Adipocyte (in vitro differentiated cells): ENCODE data around the gene ROBO1.
"Not testable (repeated sequence)": the region's sequence is repeated elsewhere in the genome, so short reads cannot be mapped to it uniquely, and the experiment has no call there.

Source experiments
- DNase-seq: peaks from one replicate; pipeline ENCODE4 v3.0.0-alpha.2; 2015; ENCODE audit warnings: low read depth
- H3K27me3 ChIP-seq: replicated peaks from 2 replicates; pipeline ENCODE4 v1.7.0; 2013; ENCODE audit warnings: mild to moderate bottlenecking, low read length, moderate library complexity; ENCODE audit not compliant: control insufficient read depth, insufficient read depth
- H3K36me3 ChIP-seq: 2 replicates; pipeline ENCODE4 v1.7.0; 2013; ENCODE audit warnings: low read length, mild to moderate bottlenecking, moderate library complexity; ENCODE audit not compliant: control insufficient read depth, insufficient read depth, severe bottlenecking
- H3K4me1 ChIP-seq: 2 replicates; pipeline ENCODE4 v1.7.0; 2013; ENCODE audit warnings: mild to moderate bottlenecking, low read length, moderate library complexity; ENCODE audit not compliant: control insufficient read depth, insufficient read depth
- H3K4me3 ChIP-seq: 2 replicates; pipeline ENCODE4 v1.7.0; 2013; ENCODE audit warnings: mild to moderate bottlenecking, low read length, moderate library complexity
- H3K9ac ChIP-seq: 2 replicates; pipeline ENCODE4 v1.7.0; 2013; ENCODE audit warnings: mild to moderate bottlenecking, low read length, moderate library complexity
- H3K9me3 ChIP-seq: 2 replicates; pipeline ENCODE4 v1.7.0; 2013; ENCODE audit warnings: mild to moderate bottlenecking, low read length, moderate library complexity; ENCODE audit not compliant: control insufficient read depth

The ROBO1 gene

GRCh38 chr3:78888635-78889034, 879.2 kb downstream of the ROBO1 start:
- DNase-seq: no peak
- H3K27me3 ChIP-seq: no peaks in the 10 kb centered on the region

DNA sequence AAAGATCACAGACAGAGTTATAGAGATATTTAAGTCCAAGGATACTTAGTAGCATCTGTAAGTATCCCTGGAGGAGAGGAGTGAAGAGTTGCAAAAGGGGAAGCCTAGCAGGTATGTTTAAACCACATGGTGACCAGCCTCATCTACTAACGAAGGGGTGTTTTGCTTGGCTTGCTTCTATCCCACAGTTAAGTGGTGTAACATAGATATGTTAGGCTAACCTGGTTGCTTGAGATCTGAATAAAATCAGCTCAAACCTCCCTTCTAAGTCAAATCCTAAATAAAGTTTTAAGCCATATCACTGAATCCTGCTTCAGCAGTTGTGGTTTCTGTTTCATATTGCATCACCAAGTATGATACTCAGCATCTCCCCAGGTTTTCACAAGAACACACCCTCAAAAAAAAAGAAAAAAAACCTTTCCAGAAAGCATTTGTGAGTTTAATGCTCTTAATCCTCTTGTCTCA, 880.2 kb downstream of the ROBO1 start:
- H3K4me3 ChIP-seq: no peak overlapping the region
- peak; percentile 69 for DNase-seq
- no peaks in the 10 kb centered on the region for H3K27me3 ChIP-seq
- no peaks in the 10 kb centered on the region for H3K9me3 ChIP-seq
- no peak overlapping the region for H3K9ac ChIP-seq
- peaks cover 4% of the 10 kb centered on the region for H3K4me1 ChIP-seq
- H3K36me3 ChIP-seq: no peaks in the 10 kb centered on the region

More at GRCh38 chr3:78888635-78889034, 879.2 kb downstream of the ROBO1 start:
- no peak overlapping the region for H3K9ac ChIP-seq
- H3K36me3 ChIP-seq: no peaks in the 10 kb centered on the region
- no peaks in the 10 kb centered on the region for H3K9me3 ChIP-seq
- H3K4me3 ChIP-seq: no peak overlapping the region
- peaks cover 4% of the 10 kb centered on the region for H3K4me1 ChIP-seq

GRCh38 chr3:78887029-78887428, 880.8 kb downstream of the ROBO1 start:
- H3K4me1 ChIP-seq: peaks cover 4% of the 10 kb centered on the region
- no peaks in the 10 kb centered on the region for H3K27me3 ChIP-seq
- no peaks in the 10 kb centered on the region for H3K9me3 ChIP-seq
- H3K9ac ChIP-seq: no peak overlapping the region
- no peaks in the 10 kb centered on the region for H3K36me3 ChIP-seq
- no peak overlapping the region for H3K4me3 ChIP-seq
- DNase-seq: peak; percentile 73

DNA sequence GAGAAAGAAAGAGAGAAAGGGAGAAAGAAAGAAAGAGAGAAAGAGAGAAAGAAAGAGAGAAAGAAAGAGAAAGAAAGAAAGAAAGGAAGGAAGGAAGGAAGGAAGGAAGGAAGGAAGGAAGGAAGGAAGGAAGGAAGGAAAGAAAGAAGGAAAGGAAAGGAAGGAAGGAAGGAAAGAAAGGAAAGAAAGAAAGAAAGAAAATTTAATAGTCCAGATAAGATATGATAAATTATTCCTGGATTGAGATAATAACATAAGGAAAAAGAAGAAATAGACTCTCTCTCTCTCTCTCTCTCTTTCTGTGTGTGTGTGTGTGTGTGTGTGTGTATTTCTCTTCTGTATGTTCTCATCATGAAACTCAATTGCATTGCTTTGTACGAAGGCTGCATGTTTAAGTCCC, 883.2 kb downstream of the ROBO1 start:
- H3K4me1 ChIP-seq: peaks cover 23% of the 10 kb centered on the region
- DNase-seq, H3K4me3 ChIP-seq, H3K9ac ChIP-seq, H3K27me3 ChIP-seq, H3K36me3 ChIP-seq, H3K9me3 ChIP-seq: not testable (repeated sequence)

GRCh38 chr3:78882251-78882650, 885.5 kb downstream of the ROBO1 start:
- Histone ChIP-seq H3K9ac (no peak overlapping the region), H3K27me3 (no peaks in the 10 kb centered on the region), H3K36me3 (no peaks in the 10 kb centered on the region), H3K4me3 (no peak overlapping the region), H3K9me3 (no peaks in the 10 kb centered on the region), H3K4me1 (peaks cover 19% of the 10 kb centered on the region)
- no peak for DNase-seq

GRCh38 chr3:78881501-78881900, 886.3 kb downstream of the ROBO1 start:
- no peak for DNase-seq
- Histone ChIP-seq H3K9ac (peak overlapping the region; percentile 73), H3K4me1 (peaks cover 19% of the 10 kb centered on the region), H3K9me3 (no peaks in the 10 kb centered on the region), H3K27me3 (no peaks in the 10 kb centered on the region), H3K4me3 (peak overlapping the region; percentile 73), H3K36me3 (no peaks in the 10 kb centered on the region)

GRCh38 chr3:78880603-78881461, 887.0 kb downstream of the ROBO1 start:
- no peaks in the 10 kb centered on the region for H3K9me3 ChIP-seq
- H3K4me3 ChIP-seq: peak overlapping the region; percentile 73
- H3K27me3 ChIP-seq: no peaks in the 10 kb centered on the region
- no peaks in the 10 kb centered on the region for H3K36me3 ChIP-seq
- DNase-seq: no peak
- H3K9ac ChIP-seq: peak overlapping the region; percentile 73
- H3K4me1 ChIP-seq: peaks cover 24% of the 10 kb centered on the region

GRCh38 chr3:78879295-78879860, 888.4 kb downstream of the ROBO1 start:
- no peak for DNase-seq
- Histone ChIP-seq H3K36me3 (no peaks in the 10 kb centered on the region), H3K27me3 (no peaks in the 10 kb centered on the region), H3K9me3 (no peaks in the 10 kb centered on the region), H3K4me1 (peaks cover 32% of the 10 kb centered on the region), H3K4me3 (no peak overlapping the region), H3K9ac (no peak overlapping the region)

GRCh38 chr3:78878789-78879188, 889.0 kb downstream of the ROBO1 start:
- Histone ChIP-seq H3K27me3 (no peaks in the 10 kb centered on the region), H3K36me3 (no peaks in the 10 kb centered on the region), H3K4me3 (no peak overlapping the region), H3K9me3 (no peaks in the 10 kb centered on the region), H3K9ac (no peak overlapping the region), H3K4me1 (peaks cover 34% of the 10 kb centered on the region)
- DNase-seq: no peak

- H3K9ac ChIP-seq: no peak overlapping the region
- no peaks in the 10 kb centered on the region for H3K9me3 ChIP-seq
- no peaks in the 10 kb centered on the region for H3K27me3 ChIP-seq
- H3K36me3 ChIP-seq: no peaks in the 10 kb centered on the region
- no peak overlapping the region for H3K4me3 ChIP-seq
- peaks cover 37% of the 10 kb centered on the region for H3K4me1 ChIP-seq
- DNase-seq: peak; percentile 48
These were observed 889.8 kb downstream of the ROBO1 start for GRCh38 chr3:78878011-78878410.

DNA sequence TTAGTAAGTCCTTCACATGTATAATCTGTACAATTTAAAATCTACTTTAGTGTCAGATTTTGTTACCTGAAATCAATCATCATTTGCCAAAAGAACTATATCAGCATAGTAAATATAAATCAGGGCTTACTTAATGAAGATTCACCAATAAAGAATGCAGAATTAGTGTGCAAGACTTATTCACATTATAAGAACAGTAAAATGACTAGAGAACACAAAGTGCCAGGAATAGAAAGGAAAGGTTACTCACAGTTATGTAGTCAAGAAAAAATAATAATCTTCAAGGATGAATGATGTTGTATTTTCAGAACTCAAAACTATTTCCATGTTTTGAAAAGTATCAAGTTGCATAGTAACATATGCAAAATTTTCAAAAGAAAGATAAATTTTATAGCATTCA, 891.9 kb downstream of the ROBO1 start:
- Histone ChIP-seq H3K9me3 (no peaks in the 10 kb centered on the region), H3K4me1 (peaks cover 40% of the 10 kb centered on the region), H3K27me3 (no peaks in the 10 kb centered on the region), H3K4me3 (peak overlapping the region; percentile 31), H3K36me3 (no peaks in the 10 kb centered on the region), H3K9ac (no peak overlapping the region)
- DNase-seq: no peak
